Measurements from ENCODE around the gene RXFP1.

GRCh38 chr4:158630893-158631292, 109.2 kb downstream of the RXFP1 start:
- TF ChIP-seq, protein P1, sequence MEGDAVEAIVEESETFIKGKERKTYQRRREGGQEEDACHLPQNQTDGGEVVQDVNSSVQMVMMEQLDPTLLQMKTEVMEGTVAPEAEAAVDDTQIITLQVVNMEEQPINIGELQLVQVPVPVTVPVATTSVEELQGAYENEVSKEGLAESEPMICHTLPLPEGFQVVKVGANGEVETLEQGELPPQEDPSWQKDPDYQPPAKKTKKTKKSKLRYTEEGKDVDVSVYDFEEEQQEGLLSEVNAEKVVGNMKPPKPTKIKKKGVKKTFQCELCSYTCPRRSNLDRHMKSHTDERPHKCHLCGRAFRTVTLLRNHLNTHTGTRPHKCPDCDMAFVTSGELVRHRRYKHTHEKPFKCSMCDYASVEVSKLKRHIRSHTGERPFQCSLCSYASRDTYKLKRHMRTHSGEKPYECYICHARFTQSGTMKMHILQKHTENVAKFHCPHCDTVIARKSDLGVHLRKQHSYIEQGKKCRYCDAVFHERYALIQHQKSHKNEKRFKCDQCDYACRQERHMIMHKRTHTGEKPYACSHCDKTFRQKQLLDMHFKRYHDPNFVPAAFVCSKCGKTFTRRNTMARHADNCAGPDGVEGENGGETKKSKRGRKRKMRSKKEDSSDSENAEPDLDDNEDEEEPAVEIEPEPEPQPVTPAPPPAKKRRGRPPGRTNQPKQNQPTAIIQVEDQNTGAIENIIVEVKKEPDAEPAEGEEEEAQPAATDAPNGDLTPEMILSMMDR (IDR thresholded peaks at IDR 0.05; ENCODE audit: low read depth, low read length, poor library complexity, severe bottlenecking) = no peak
- no peak for TF ChIP-seq EZH2phosphoT487 (IDR thresholded peaks at IDR 0.05; ENCODE audit: borderline replicate concordance, low read length)

All from DOHH2 (cell line).